Smooth muscle cell of the coronary artery (primary cell): ENCODE results near the gene SDC4. TPM values are rescaled to one million over a fixed set of nuclear protein-coding genes. Genes with fewer than 3 reads are reported as not detected.

ENCODE experiments used
- total RNA-seq: library from RNA; depleted of rRNA; stranded (reverse); fragments of >200 nt; gene quantifications from 2 replicates; pipeline ENCODE4 v1.2.3, GENCODE V29; 2014; ENCODE audit warnings: low replicate concordance

SDC4 gene, protein sequence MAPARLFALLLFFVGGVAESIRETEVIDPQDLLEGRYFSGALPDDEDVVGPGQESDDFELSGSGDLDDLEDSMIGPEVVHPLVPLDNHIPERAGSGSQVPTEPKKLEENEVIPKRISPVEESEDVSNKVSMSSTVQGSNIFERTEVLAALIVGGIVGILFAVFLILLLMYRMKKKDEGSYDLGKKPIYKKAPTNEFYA
- total RNA-seq: 28.8 and 50.7 TPM in 2 replicates

DNA sequence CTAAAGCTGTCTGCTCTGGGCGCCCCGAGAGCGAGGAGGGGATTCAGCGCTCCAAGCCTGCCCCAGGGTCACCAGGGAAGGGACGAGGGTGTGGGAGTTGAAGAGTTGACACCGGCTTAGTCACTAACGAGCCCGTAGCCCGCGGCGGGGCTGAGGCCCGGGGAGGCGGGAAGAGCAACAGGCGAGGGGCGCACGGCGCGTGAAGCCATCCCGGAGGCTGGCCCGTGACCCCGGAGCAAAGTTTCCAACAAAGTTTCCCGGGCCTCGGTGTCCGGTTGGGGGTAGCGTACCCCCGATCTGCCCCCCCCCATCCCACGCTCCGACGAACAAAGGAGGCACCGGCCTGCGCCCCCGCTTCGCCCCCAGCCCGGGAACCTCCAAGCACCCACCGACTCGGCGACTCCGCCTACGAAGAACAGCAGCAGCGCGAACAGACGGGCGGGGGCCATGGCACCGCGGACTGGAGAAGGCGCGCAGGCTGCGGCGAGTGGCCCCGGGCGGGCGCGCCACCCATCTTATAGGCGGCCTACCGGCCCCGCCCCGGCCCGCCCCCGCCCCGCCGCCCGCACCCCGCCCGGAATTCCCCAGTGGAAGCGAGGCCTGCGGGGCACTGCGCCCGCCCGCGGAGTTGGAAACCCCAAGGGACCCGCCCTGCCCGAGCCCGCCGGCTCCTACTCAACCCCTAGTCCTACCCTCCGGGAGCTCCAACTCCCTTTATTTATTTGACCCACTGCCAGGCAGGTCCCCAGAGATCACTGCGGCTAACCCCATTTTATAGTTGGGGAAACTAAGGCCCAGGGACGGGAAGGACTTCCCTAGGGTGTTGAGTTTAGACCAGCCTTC, at the start of gene SDC4:
TSS of gene SDC4 (minus strand) at position 489 of the 843 bp plus-strand sequence. CDS start at position 449, 40 bp downstream.

GRCh38 chr20:45378191-45378590, 30.0 kb upstream of the SDC4 start, which contains the start of gene TP53TG5:
TSS of gene TP53TG5 (minus strand) at chr20:45378325. CDS start at chr20:45378236, 89 bp downstream.

GRCh38 chr20:45362804-45363610, 14.8 kb upstream of the SDC4 start, which contains the start of gene SYS1:
TSS of gene SYS1 (plus strand) at chr20:45363156. CDS start at chr20:45363532, 376 bp downstream.

GRCh38 chr20:45308117-45308778, 40.0 kb downstream of the SDC4 start, which contains the start of gene MATN4:
TSS of gene MATN4 (minus strand) at chr20:45308299. CDS start at chr20:45305582, 2,717 bp downstream.

GRCh38 chr20:45306431-45306982, 41.7 kb downstream of the SDC4 start, which contains the start of gene RBPJL:
TSS of gene RBPJL (plus strand) at chr20:45306840. CDS start at chr20:45306923, 83 bp downstream.

Other genes with a start within 250 kb of the SDC4 start
- gene KCNS1, start 247.3 kb downstream of the SDC4 start, total RNA-seq: 0.23 and 0.70 TPM in 2 replicates
- not detected in 2 replicates for gene WFDC5, start 233.2 kb downstream of the SDC4 start, total RNA-seq
- gene WFDC12, start 224.0 kb downstream of the SDC4 start, total RNA-seq: not detected in 2 replicates
- gene PI3, start 173.5 kb downstream of the SDC4 start, total RNA-seq: not detected in 2 replicates
- not detected in 2 replicates for gene SEMG1, start 141.4 kb downstream of the SDC4 start, total RNA-seq
- not detected in 2 replicates for gene SEMG2, start 127.1 kb downstream of the SDC4 start, total RNA-seq
- gene SLPI, start 93.9 kb downstream of the SDC4 start, total RNA-seq: not detected in 2 replicates
- gene RBPJL, start 41.6 kb downstream of the SDC4 start, total RNA-seq: not detected in 2 replicates
- 0.23 TPM in 1 of 2 replicates, not detected in the other for gene MATN4, start 40.1 kb downstream of the SDC4 start, total RNA-seq
- 15.5 and 38.7 TPM in 2 replicates for gene SYS1, start 14.7 kb upstream of the SDC4 start, total RNA-seq
- 0.12 TPM in 1 of 2 replicates, not detected in the other for gene TP53TG5, start 29.9 kb upstream of the SDC4 start, total RNA-seq
- 0.83 and 1.1 TPM in 2 replicates for gene DBNDD2, start 59.9 kb upstream of the SDC4 start, total RNA-seq
- 16.5 and 23.8 TPM in 2 replicates for gene PIGT, start 67.7 kb upstream of the SDC4 start, total RNA-seq
- gene WFDC2, start 121.3 kb upstream of the SDC4 start, total RNA-seq: not detected in 2 replicates
- not detected in 2 replicates for gene SPINT3, start 167.2 kb upstream of the SDC4 start, total RNA-seq
- not detected in 2 replicates for gene WFDC6, start 191.1 kb upstream of the SDC4 start, total RNA-seq
- not detected in 2 replicates for gene EPPIN, start 199.0 kb upstream of the SDC4 start, total RNA-seq
- gene WFDC8, start 230.9 kb upstream of the SDC4 start, total RNA-seq: not detected in 2 replicates